ENCODE measurements around the gene ZSCAN4. TPM values are rescaled to one million over a fixed set of nuclear protein-coding genes. Genes with fewer than 3 reads are reported as not detected.

The ZSCAN4 gene
- polyA plus RNA-seq, 1 experiment: not detected

- H3K4me3 ChIP-seq (ENCODE audit: low read depth, low read length): no peak overlapping the region
These were observed 19.5 kb downstream of the ZSCAN4 start for GRCh38 chr19:57688011-57688763.

GRCh38 chr19:57689750-57690149, 21.0 kb downstream of the ZSCAN4 start:
- CTCF ChIA-PET: interaction anchor here (1.1 kb wide), 1 partner anchor 7 kb away, joined by 3 read pairs; the partner anchor contains the start of gene ZNF551
- no peak for DNase-seq (ENCODE audit: low read depth, low spot score)
- TF ChIP-seq CTCF (IDR thresholded peaks at IDR 0.05; ENCODE audit: low read depth, low read length): no peak

More at GRCh38 chr19:57688011-57688763, 19.5 kb downstream of the ZSCAN4 start:
- peaks cover 74% of the 10 kb centered on the region for H3K9me3 ChIP-seq (ENCODE audit: control insufficient read depth, insufficient read depth, low read length)
- no peaks in the 10 kb centered on the region for H3K27me3 ChIP-seq (ENCODE audit: control insufficient read depth, insufficient read depth, low read length)
- no peak for DNase-seq (ENCODE audit: low read depth, low spot score)
- CTCF ChIA-PET: no interaction called here
- TF ChIP-seq CTCF (IDR thresholded peaks at IDR 0.05; ENCODE audit: low read depth, low read length): no peak
- H3K27ac ChIP-seq (ENCODE audit: low read depth, low read length): no peak overlapping the region
- POLR2A ChIA-PET: no interaction called here

GRCh38 chr19:57701625-57702024, 32.9 kb downstream of the ZSCAN4 start:
- H3K27ac ChIP-seq (ENCODE audit: low read depth, low read length): no peak overlapping the region
- no peak overlapping the region for H3K4me3 ChIP-seq (ENCODE audit: low read depth, low read length)
- DNase-seq (ENCODE audit: low read depth, low spot score): no peak
- CTCF ChIA-PET: no interaction called here
- POLR2A ChIA-PET: no interaction called here
- no peak for TF ChIP-seq CTCF (IDR thresholded peaks at IDR 0.05; ENCODE audit: low read depth, low read length)
- peaks cover 60% of the 10 kb centered on the region; the same call in 1 of the 2 replicates for H3K9me3 ChIP-seq (ENCODE audit: control insufficient read depth, insufficient read depth, low read length)
- no peaks in the 10 kb centered on the region for H3K27me3 ChIP-seq (ENCODE audit: control insufficient read depth, insufficient read depth, low read length)

More at GRCh38 chr19:57689750-57690149, 21.0 kb downstream of the ZSCAN4 start:
- POLR2A ChIA-PET: no interaction called here
- Histone ChIP-seq H3K4me3 (ENCODE audit: low read depth, low read length) (no peak overlapping the region), H3K27ac (ENCODE audit: low read depth, low read length) (no peak overlapping the region), H3K9me3 (ENCODE audit: control insufficient read depth, insufficient read depth, low read length) (peaks cover 64% of the 10 kb centered on the region), H3K27me3 (ENCODE audit: control insufficient read depth, insufficient read depth, low read length) (no peaks in the 10 kb centered on the region)

- DNase-seq (ENCODE audit: low read depth, low spot score): no peak
- Histone ChIP-seq H3K9me3 (ENCODE audit: control insufficient read depth, insufficient read depth, low read length) (peaks cover 72% of the 10 kb centered on the region), H3K27me3 (ENCODE audit: control insufficient read depth, insufficient read depth, low read length) (no peaks in the 10 kb centered on the region), H3K27ac (ENCODE audit: low read depth, low read length) (no peak overlapping the region), H3K4me3 (ENCODE audit: low read depth, low read length) (no peak overlapping the region)
- TF ChIP-seq CTCF (IDR thresholded peaks at IDR 0.05; ENCODE audit: low read depth, low read length): no peak
- ChIA-PET CTCF (no interaction called here), POLR2A (no interaction called here)
These were observed 37.6 kb downstream of the ZSCAN4 start for GRCh38 chr19:57706346-57706745.

- CTCF ChIA-PET: no interaction called here
- DNase-seq (ENCODE audit: low read depth, low spot score): peak; percentile 29
- no peaks in the 10 kb centered on the region for H3K27me3 ChIP-seq (ENCODE audit: control insufficient read depth, insufficient read depth, low read length)
- H3K9me3 ChIP-seq (ENCODE audit: control insufficient read depth, insufficient read depth, low read length): peaks cover 50% of the 10 kb centered on the region
- H3K27ac ChIP-seq (ENCODE audit: low read depth, low read length): peak within 1 kb of the TSS; percentile 73
- H3K4me3 ChIP-seq (ENCODE audit: low read depth, low read length): peak within 1 kb of the TSS; percentile 86
- TF ChIP-seq CTCF (IDR thresholded peaks at IDR 0.05; ENCODE audit: low read depth, low read length): no peak
- POLR2A ChIA-PET: interaction anchor here (0.6 to 1.5 kb wide), 5 partner anchors 15 to 319 kb away, joined by 3 to 10 read pairs (median 3); partner anchors contain the start of genes ZIK1, ZNF134, ZNF548 and ZNF551
These were observed 40.1 kb downstream of the ZSCAN4 start, which contains the start of gene ZNF154 for GRCh38 chr19:57708641-57709361. Gene ZNF154 (minus strand): TSS chr19:57709204. CDS start chr19:57708971, 233 bp downstream.
